Neural cell (in vitro differentiated cells): ENCODE results near the gene CARD9. TPM values are rescaled to one million over a fixed set of nuclear protein-coding genes. Genes with fewer than 3 reads are reported as not detected.

ENCODE experiments used
- H2AFZ ChIP-seq: fragments of 200-600, 300-800 bp; sonication (generic), shearing (Covaris generic); 2 replicates; pipeline ENCODE4 v1.6.0; 2014; ENCODE audit warnings: low read depth, mild to moderate bottlenecking, antibody characterized with exemption, low read length, moderate library complexity
- H3F3A ChIP-seq: fragments of 200-600 bp; shearing (Covaris generic); 2 replicates; pipeline ENCODE4 v1.6.1; 2016; ENCODE audit warnings: mild to moderate bottlenecking, moderate library complexity, mixed read lengths, antibody characterized with exemption, low read length; ENCODE audit not compliant: insufficient read depth, poor library complexity, severe bottlenecking
- H3K27ac ChIP-seq: fragments of 200-600, 300-800 bp; sonication (generic), shearing (Covaris generic); 2 replicates; pipeline ENCODE4 v1.5.1; 2014; ENCODE audit warnings: mild to moderate bottlenecking, low read length, moderate library complexity
- H3K27me3 ChIP-seq: fragments of 300-800, 200-600 bp; sonication (generic), shearing (Covaris generic); 2 replicates; pipeline ENCODE4 v1.6.0; 2014; ENCODE audit warnings: mild to moderate bottlenecking, low read depth, low read length, moderate library complexity; ENCODE audit not compliant: insufficient read depth
- H3K36me3 ChIP-seq: fragments of 300-800, 200-600 bp; sonication (generic), shearing (Covaris generic); 2 replicates; pipeline ENCODE4 v1.5.1; 2014; ENCODE audit warnings: mild to moderate bottlenecking, antibody characterized with exemption, low read length, moderate library complexity; ENCODE audit not compliant: insufficient read depth
- H3K4me2 ChIP-seq: fragments of 300-800, 200-600 bp; sonication (generic), shearing (Covaris generic); 2 replicates; pipeline ENCODE4 v1.6.0; 2014; ENCODE audit warnings: mild to moderate bottlenecking, low read length
- H3K4me3 ChIP-seq: fragments of 300-800, 200-600 bp; sonication (generic), shearing (Covaris generic); 2 replicates; pipeline ENCODE4 v1.5.1; 2014; ENCODE audit warnings: mild to moderate bottlenecking, low read length, moderate library complexity
- H3K79me2 ChIP-seq: fragments of 200-600 bp; shearing (Covaris generic); replicated peaks from 2 replicates; pipeline ENCODE4 v1.6.0; 2014; ENCODE audit warnings: mild to moderate bottlenecking, low read length, moderate library complexity; ENCODE audit not compliant: insufficient read depth
- H3K9ac ChIP-seq: fragments of 300-800, 200-600 bp; sonication (generic), shearing (Covaris generic); 2 replicates; pipeline ENCODE4 v1.6.1; 2016; ENCODE audit warnings: mild to moderate bottlenecking, low read length, mixed read lengths
- H3K9me2 ChIP-seq: fragments of 200-600 bp; shearing (Covaris generic); 2 replicates; pipeline ENCODE4 v1.6.1; 2016; ENCODE audit warnings: mild to moderate bottlenecking, low read length, mixed read lengths; ENCODE audit not compliant: insufficient read depth
- H3K9me3 ChIP-seq: fragments of 200-600, 300-800 bp; sonication (generic), shearing (Covaris generic); 2 replicates; pipeline ENCODE4 v1.6.1; 2016; ENCODE audit warnings: mild to moderate bottlenecking, mixed run types, low read length, moderate library complexity, mixed read lengths
- H4K20me1 ChIP-seq: fragments of 200-600 bp; shearing (Covaris generic); 2 replicates; pipeline ENCODE4 v1.6.1; 2016; ENCODE audit warnings: mild to moderate bottlenecking, mixed run types; ENCODE audit not compliant: insufficient read depth
- EP300 ChIP-seq: fragments of 450-650 bp; conservative IDR thresholded peaks from 2 replicates; pipeline ENCODE4 v1.6.1; 2014; ENCODE audit warnings: antibody characterized with exemption, mild to moderate bottlenecking, moderate library complexity; ENCODE audit not compliant: poor library complexity, severe bottlenecking
- EZH2 ChIP-seq: fragments of 200-600, 300-800 bp; shearing (Covaris generic), sonication (generic); IDR thresholded peaks from 2 replicates; pipeline ENCODE4 v1.6.1; 2014; ENCODE audit warnings: antibody characterized with exemption, low read length, borderline replicate concordance, mild to moderate bottlenecking; ENCODE audit not compliant: insufficient read depth, poor library complexity, severe bottlenecking
- MXI1 ChIP-seq: fragments of 450-650 bp; conservative IDR thresholded peaks from 2 replicates; pipeline ENCODE4 v1.6.1; 2014; ENCODE audit warnings: antibody characterized with exemption, mild to moderate bottlenecking; ENCODE audit not compliant: poor library complexity, severe bottlenecking
- POLR2AphosphoS5 ChIP-seq: IDR thresholded peaks from 2 replicates; pipeline ENCODE4 v1.6.1; 2012
- RAD21 ChIP-seq: fragments of 450-650 bp; conservative IDR thresholded peaks from 2 replicates; pipeline ENCODE4 v1.6.1; 2014; ENCODE audit warnings: antibody characterized with exemption, mild to moderate bottlenecking, moderate library complexity
- SMC3 ChIP-seq: fragments of 450-650 bp; conservative IDR thresholded peaks from 2 replicates; pipeline ENCODE4 v1.6.1; 2014; ENCODE audit warnings: antibody characterized with exemption, mild to moderate bottlenecking, moderate library complexity; ENCODE audit not compliant: poor library complexity
- TAF1 ChIP-seq: IDR thresholded peaks from 2 replicates; pipeline ENCODE4 v1.6.1; 2012; ENCODE audit warnings: low read depth
- polyA plus RNA-seq: library from polyadenylated mRNA; depleted of rRNA; stranded (reverse); fragments of >200 nt; gene quantifications from 2 replicates; pipeline ENCODE4 v1.2.3, GENCODE V29; 2014
- TF ChIP-seq, protein P1 (sequence below): IDR thresholded peaks from 2 replicates; pipeline ENCODE4 v1.6.1; 2012; ENCODE audit warnings: borderline replicate concordance
- TF ChIP-seq, protein P2 (sequence below): fragments of 450-650 bp; IDR thresholded peaks from 2 replicates; pipeline ENCODE4 v1.5.1; 2014; ENCODE audit warnings: antibody characterized with exemption, mild to moderate bottlenecking, moderate library complexity; ENCODE audit not compliant: poor library complexity, severe bottlenecking

CARD9 gene
- polyA plus RNA-seq, 1 donor from 2014 or later, result 0.77 TPM

DNA sequence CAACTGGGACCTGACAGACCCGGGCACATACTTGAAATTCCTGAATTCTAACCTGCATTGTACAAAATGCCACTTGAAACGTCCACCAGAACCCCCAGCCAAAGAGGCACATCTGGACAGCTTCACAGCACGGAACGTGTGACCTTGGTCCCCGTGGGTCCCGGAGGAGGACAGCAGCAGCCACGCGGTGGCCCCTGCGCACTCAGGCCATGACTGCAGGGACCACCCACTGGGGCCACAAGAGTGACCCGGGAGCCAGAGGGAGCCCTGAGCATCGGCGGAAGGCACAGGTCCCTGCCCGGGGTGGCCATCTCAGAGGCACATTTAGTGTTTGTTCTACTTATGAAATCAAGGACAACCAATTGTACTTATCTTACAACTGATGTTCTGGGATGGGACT is 28.6 kb upstream of the CARD9 start:
- Histone ChIP-seq H3K36me3 (peaks cover 3% of the 10 kb centered on the region), H2AFZ (no peak overlapping the region), H3K4me2 (no peak overlapping the region), H3K9me3 (no peaks in the 10 kb centered on the region), H3F3A (no peaks in the 10 kb centered on the region), H3K27me3 (no peaks in the 10 kb centered on the region), H3K79me2 (peaks cover 21% of the 10 kb centered on the region), H3K4me3 (no peak overlapping the region), H4K20me1 (no peaks in the 10 kb centered on the region), H3K9me2 (no peaks in the 10 kb centered on the region), H3K9ac (no peak overlapping the region), H3K27ac (no peak overlapping the region)
- TF ChIP-seq, protein P1, sequence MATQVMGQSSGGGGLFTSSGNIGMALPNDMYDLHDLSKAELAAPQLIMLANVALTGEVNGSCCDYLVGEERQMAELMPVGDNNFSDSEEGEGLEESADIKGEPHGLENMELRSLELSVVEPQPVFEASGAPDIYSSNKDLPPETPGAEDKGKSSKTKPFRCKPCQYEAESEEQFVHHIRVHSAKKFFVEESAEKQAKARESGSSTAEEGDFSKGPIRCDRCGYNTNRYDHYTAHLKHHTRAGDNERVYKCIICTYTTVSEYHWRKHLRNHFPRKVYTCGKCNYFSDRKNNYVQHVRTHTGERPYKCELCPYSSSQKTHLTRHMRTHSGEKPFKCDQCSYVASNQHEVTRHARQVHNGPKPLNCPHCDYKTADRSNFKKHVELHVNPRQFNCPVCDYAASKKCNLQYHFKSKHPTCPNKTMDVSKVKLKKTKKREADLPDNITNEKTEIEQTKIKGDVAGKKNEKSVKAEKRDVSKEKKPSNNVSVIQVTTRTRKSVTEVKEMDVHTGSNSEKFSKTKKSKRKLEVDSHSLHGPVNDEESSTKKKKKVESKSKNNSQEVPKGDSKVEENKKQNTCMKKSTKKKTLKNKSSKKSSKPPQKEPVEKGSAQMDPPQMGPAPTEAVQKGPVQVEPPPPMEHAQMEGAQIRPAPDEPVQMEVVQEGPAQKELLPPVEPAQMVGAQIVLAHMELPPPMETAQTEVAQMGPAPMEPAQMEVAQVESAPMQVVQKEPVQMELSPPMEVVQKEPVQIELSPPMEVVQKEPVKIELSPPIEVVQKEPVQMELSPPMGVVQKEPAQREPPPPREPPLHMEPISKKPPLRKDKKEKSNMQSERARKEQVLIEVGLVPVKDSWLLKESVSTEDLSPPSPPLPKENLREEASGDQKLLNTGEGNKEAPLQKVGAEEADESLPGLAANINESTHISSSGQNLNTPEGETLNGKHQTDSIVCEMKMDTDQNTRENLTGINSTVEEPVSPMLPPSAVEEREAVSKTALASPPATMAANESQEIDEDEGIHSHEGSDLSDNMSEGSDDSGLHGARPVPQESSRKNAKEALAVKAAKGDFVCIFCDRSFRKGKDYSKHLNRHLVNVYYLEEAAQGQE, result no peak
- TF ChIP-seq SMC3, result no peak
- TF ChIP-seq TAF1, result no peak
- no peak for TF ChIP-seq RAD21
- TF ChIP-seq POLR2AphosphoS5, result no peak
- no peak for TF ChIP-seq MXI1
- TF ChIP-seq EP300, result no peak
- TF ChIP-seq, protein P2, sequence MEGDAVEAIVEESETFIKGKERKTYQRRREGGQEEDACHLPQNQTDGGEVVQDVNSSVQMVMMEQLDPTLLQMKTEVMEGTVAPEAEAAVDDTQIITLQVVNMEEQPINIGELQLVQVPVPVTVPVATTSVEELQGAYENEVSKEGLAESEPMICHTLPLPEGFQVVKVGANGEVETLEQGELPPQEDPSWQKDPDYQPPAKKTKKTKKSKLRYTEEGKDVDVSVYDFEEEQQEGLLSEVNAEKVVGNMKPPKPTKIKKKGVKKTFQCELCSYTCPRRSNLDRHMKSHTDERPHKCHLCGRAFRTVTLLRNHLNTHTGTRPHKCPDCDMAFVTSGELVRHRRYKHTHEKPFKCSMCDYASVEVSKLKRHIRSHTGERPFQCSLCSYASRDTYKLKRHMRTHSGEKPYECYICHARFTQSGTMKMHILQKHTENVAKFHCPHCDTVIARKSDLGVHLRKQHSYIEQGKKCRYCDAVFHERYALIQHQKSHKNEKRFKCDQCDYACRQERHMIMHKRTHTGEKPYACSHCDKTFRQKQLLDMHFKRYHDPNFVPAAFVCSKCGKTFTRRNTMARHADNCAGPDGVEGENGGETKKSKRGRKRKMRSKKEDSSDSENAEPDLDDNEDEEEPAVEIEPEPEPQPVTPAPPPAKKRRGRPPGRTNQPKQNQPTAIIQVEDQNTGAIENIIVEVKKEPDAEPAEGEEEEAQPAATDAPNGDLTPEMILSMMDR, result no peak
- TF ChIP-seq EZH2, result no peak

DNA sequence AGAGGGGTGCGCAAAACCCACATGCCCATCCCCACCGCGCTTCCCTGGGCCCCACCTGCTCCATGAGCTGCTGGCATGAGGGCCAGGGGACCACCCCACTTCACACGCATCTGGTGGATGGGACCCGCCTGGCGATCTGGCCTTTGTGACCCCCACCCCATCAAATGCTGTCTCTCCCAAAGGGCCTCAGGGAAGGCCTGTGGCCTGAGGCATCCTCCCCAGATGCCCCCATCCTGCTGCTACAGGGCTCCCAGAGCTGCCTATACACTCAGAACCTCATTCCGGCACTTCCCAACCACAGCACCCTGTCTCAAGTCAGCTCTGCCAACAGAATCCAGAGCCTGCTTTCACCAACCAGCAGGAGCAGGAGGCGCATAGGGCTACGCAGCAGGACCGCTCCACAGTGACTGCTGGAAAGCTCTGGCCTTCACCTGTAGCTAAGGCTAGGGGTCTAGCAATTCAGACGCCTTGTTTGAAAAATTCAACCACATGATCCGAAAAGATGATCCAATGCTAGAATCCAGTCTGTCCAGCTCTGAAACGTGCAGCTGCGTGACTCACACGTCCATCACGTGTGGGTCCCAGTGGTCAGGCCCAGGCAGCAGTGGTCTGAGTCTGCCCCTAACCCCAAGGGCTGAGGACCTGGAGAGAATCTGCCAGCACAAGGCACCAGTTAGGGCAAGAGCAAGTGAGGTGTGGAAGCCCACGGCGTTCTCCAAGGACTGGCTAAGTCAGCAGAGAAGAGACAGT is 27.9 kb upstream of the CARD9 start:
- H3K9me3 ChIP-seq, result no peaks in the 10 kb centered on the region
- no peak for TF ChIP-seq SMC3
- no peak for TF ChIP-seq POLR2AphosphoS5
- no peak for TF ChIP-seq TAF1
- no peak for TF ChIP-seq EP300
- TF ChIP-seq MXI1, result no peak
- no peak for TF ChIP-seq EZH2
- TF ChIP-seq RAD21, result no peak
- TF ChIP-seq, protein P2, result no peak
- TF ChIP-seq, protein P1, result no peak
- H3K9me2 ChIP-seq, result no peaks in the 10 kb centered on the region
- H3K79me2 ChIP-seq, result peaks cover 21% of the 10 kb centered on the region
- H4K20me1 ChIP-seq, result no peaks in the 10 kb centered on the region
- no peak overlapping the region for H3K4me3 ChIP-seq
- no peaks in the 10 kb centered on the region for H3F3A ChIP-seq
- no peak overlapping the region for H3K9ac ChIP-seq
- peaks cover 3% of the 10 kb centered on the region for H3K36me3 ChIP-seq
- no peak overlapping the region for H2AFZ ChIP-seq
- H3K4me2 ChIP-seq, result no peak overlapping the region
- no peak overlapping the region for H3K27ac ChIP-seq
- H3K27me3 ChIP-seq, result no peaks in the 10 kb centered on the region
